ENCODE data around the gene XKR7. TPM values are rescaled to one million over a fixed set of nuclear protein-coding genes. Genes with fewer than 3 reads are reported as not detected.

The XKR7 gene
- total RNA-seq, 1 experiment from 2014 or later: 1.3 TPM

DNA sequence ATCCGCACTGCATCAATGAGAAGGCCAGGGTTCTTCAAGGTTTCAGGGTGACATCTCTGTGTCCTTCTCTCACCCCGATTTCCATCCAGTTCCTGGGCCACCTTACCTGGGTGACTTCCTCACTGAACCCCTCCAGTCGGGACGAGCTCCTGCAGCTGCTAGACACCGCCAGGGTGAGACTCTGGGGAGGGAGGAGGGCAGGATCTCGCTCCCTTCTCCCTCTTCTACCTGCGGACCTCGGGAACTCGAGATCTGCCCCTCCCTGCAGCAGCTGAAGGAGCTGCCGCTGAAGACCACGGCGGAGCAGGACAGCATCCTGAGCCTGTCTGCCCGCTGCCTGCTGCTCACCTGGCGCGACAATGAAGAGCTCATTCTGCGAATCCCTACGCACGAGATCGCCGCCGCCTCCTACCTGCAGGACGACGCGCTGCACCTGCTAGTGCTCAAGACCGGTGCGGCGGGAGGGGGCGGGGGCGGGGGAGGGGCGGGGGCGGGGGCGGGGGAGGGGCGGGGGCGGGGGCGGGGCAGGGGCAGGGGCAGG, 49.8 kb downstream of the XKR7 start:
- no peak overlapping the region for H4K5ac ChIP-seq (ENCODE audit: insufficient read length, low read depth, low read length)
- peaks cover 2% of the 10 kb centered on the region; the same call in 1 of the 2 replicates for H3K4me1 ChIP-seq (ENCODE audit: insufficient read depth, low read length)
- no peak overlapping the region for H2BK120ac ChIP-seq (ENCODE audit: low read depth, low read length, poor library complexity, severe bottlenecking)
- H3K23ac ChIP-seq (ENCODE audit: insufficient read length, low read depth, low read length): no peak overlapping the region
- no peak overlapping the region for H2BK12ac ChIP-seq (ENCODE audit: insufficient read length, low read depth, low read length)
- peak overlapping the region; percentile 2 for H2AFZ ChIP-seq (ENCODE audit: low read length)
- H3K23me2 ChIP-seq (ENCODE audit: insufficient read length, low read depth, low read length, poor library complexity, severe bottlenecking): peaks cover 7% of the 10 kb centered on the region
- H4K91ac ChIP-seq (ENCODE audit: insufficient read length, low read depth, low read length): no peak overlapping the region
- H3K4ac ChIP-seq (ENCODE audit: low read depth, low read length): no peak overlapping the region
- Mint-ChIP-seq H3K27me3 (ENCODE audit: low read depth) (peaks cover 40% of the 10 kb centered on the region), H3K9me3 (no peaks in the 10 kb centered on the region), H3K36me3 (ENCODE audit: insufficient read depth in 1 of 3, low read depth in 3 of 3) (peaks cover 0 to 5% (median 0%) of the 10 kb centered on the region in 3 experiments; a peak in 4 of 7 replicates), H3K27ac (peak overlapping the region in 2 of 3 experiments; percentile 96 to 98; a peak in 4 of 7 replicates), H3K4me1 (peaks cover 22 to 24% of the 10 kb centered on the region in 2 experiments), H3K4me3 (peak overlapping the region; percentile 89 to 95)
- H2BK5ac ChIP-seq (ENCODE audit: insufficient read length, low read length): no peak overlapping the region
- WGBS (ENCODE audit: extremely low coverage, insufficient read length, low lambda C conversion rate): no CpG with 5 or more reads among the region's 35 CpGs
- H2AK5ac ChIP-seq (ENCODE audit: insufficient read length, low read length): no peak overlapping the region
- H2BK20ac ChIP-seq (ENCODE audit: low read depth, low read length, poor library complexity, severe bottlenecking): no peak overlapping the region
- no peak overlapping the region for H3K56ac ChIP-seq (ENCODE audit: insufficient read length, low read depth, low read length)
- DNase-seq: peak; percentile 98
- no peaks in the 10 kb centered on the region for H3K9me3 ChIP-seq (ENCODE audit: control insufficient read depth, low read depth, low read length)
- H3K14ac ChIP-seq (ENCODE audit: insufficient read depth, low read length): no peak overlapping the region
- H3K27ac ChIP-seq (ENCODE audit: insufficient read length, low read depth, low read length): no peak overlapping the region
- no peaks in the 10 kb centered on the region for H3K79me1 ChIP-seq (ENCODE audit: insufficient read depth, low read depth, low read length, poor library complexity, severe bottlenecking)
- no peak overlapping the region for H3T11ph ChIP-seq (ENCODE audit: low read length)
- H3K9ac ChIP-seq (ENCODE audit: extremely low read depth, insufficient read length, low read length): no peak overlapping the region
- no peaks in the 10 kb centered on the region for H4K20me1 ChIP-seq (ENCODE audit: control insufficient read depth, insufficient read depth, insufficient read length)
- H3K4me2 ChIP-seq (ENCODE audit: insufficient read depth, insufficient read length, low read length): peak overlapping the region; percentile 80
- H4K8ac ChIP-seq (replicated peaks; ENCODE audit: insufficient read length, low read depth, low read length): no peak overlapping the region
- no peaks in the 10 kb centered on the region for H3K79me2 ChIP-seq (ENCODE audit: insufficient read depth, low read length)
- no peaks in the 10 kb centered on the region for H3K27me3 ChIP-seq (ENCODE audit: insufficient read depth, low read length)
- no peak overlapping the region for H3K18ac ChIP-seq (ENCODE audit: insufficient read length, low read depth, low read length)
- peak; percentile 68 for TF ChIP-seq CTCF (conservative IDR thresholded peaks at IDR 0.05)
- H2BK15ac ChIP-seq (ENCODE audit: low read depth, low read length): no peak overlapping the region

Data from H9 (cell line).